H1 (cell line): ENCODE measurements around the gene NCOA6. TPM values are rescaled to one million over a fixed set of nuclear protein-coding genes. Genes with fewer than 3 reads are reported as not detected.

Source experiments
- CREB1 ChIP-seq: IDR thresholded peaks from 2 replicates; pipeline ENCODE4 v1.6.1; 2012; ENCODE audit warnings: inconsistent platforms
- CTBP2 ChIP-seq: IDR thresholded peaks from 2 replicates; pipeline ENCODE4 v1.7.0; 2011; ENCODE audit warnings: borderline replicate concordance, mild to moderate bottlenecking, moderate library complexity, mixed read lengths, low read length; ENCODE audit not compliant: insufficient read depth, insufficient read length
- PHF8 ChIP-seq: fragments of 200-600 bp; sonication (generic); conservative IDR thresholded peaks from 2 replicates; pipeline ENCODE4 v1.7.1; 2012; ENCODE audit warnings: low read depth, mild to moderate bottlenecking, inconsistent platforms, low read length, moderate library complexity
- SAP30 ChIP-seq: fragments of 300-600 bp; sonication (generic); IDR thresholded peaks from 2 replicates; pipeline ENCODE4 v1.7.1; 2012; ENCODE audit warnings: low read length, moderate library complexity, mild to moderate bottlenecking, inconsistent platforms; ENCODE audit not compliant: insufficient read depth, insufficient replicate concordance
- polyA plus RNA-seq, 7 experiments: library from polyadenylated mRNA; depleted of rRNA in 3 of 7; stranded (reverse) in 5 of 7; unstranded in 2 of 7; fragments of >200 nt in 5 of 7; fragments of 200-250 nt in 2 of 7; gene quantifications; 1 replicate in 5 of 7; 2 replicates in 1 of 7; 4 replicates in 1 of 7; pipeline versions ENCODE4 v1.2.1 to v1.2.3, GENCODE V29; 2011 to 2013; ENCODE audit warnings: missing spikeins in 2 of 7, mixed read lengths in 2 of 7
- total RNA-seq: library from RNA; stranded (reverse); fragmentation: NEBNext Ultra II Directional; extraction: Animal tissue kit (Norgen Biotek cat#: 25700); gene quantifications from 2 replicates; pipeline ENCODE4 v1.2.1, GENCODE V29; 2021
- TF ChIP-seq, protein P1 (sequence below): fragments of 300-600 bp; sonication (generic); IDR thresholded peaks from 2 replicates; pipeline ENCODE4 v1.7.1; 2012; ENCODE audit warnings: low read length, moderate library complexity, mild to moderate bottlenecking, inconsistent platforms; ENCODE audit not compliant: insufficient replicate concordance

NCOA6 gene
- total and polyA plus RNA-seq, 2 of the 8 experiments (the other 6 are each of a cell fraction or from before 2014, with no cell fraction given): 9.0 to 9.5 TPM

DNA sequence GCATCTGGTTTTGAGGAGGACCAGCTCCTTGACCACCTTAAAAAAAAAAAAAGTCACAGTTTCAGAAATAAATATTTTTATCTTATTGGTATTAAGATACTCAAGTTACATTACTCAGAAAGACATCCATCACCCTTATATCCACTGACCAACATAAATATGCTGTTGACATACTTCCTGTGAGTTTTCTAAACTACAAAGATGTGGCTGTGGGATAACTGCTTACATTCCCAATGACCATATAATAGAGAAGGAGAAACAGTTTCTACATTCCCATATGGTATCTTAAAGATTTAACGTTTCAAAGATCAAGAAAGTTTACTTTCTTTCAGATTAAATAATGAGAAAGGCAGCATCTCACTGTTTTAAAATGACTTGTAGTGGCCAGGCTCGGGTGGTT, 75.0 kb downstream of the NCOA6 start (continued):
- TF ChIP-seq, protein P1, sequence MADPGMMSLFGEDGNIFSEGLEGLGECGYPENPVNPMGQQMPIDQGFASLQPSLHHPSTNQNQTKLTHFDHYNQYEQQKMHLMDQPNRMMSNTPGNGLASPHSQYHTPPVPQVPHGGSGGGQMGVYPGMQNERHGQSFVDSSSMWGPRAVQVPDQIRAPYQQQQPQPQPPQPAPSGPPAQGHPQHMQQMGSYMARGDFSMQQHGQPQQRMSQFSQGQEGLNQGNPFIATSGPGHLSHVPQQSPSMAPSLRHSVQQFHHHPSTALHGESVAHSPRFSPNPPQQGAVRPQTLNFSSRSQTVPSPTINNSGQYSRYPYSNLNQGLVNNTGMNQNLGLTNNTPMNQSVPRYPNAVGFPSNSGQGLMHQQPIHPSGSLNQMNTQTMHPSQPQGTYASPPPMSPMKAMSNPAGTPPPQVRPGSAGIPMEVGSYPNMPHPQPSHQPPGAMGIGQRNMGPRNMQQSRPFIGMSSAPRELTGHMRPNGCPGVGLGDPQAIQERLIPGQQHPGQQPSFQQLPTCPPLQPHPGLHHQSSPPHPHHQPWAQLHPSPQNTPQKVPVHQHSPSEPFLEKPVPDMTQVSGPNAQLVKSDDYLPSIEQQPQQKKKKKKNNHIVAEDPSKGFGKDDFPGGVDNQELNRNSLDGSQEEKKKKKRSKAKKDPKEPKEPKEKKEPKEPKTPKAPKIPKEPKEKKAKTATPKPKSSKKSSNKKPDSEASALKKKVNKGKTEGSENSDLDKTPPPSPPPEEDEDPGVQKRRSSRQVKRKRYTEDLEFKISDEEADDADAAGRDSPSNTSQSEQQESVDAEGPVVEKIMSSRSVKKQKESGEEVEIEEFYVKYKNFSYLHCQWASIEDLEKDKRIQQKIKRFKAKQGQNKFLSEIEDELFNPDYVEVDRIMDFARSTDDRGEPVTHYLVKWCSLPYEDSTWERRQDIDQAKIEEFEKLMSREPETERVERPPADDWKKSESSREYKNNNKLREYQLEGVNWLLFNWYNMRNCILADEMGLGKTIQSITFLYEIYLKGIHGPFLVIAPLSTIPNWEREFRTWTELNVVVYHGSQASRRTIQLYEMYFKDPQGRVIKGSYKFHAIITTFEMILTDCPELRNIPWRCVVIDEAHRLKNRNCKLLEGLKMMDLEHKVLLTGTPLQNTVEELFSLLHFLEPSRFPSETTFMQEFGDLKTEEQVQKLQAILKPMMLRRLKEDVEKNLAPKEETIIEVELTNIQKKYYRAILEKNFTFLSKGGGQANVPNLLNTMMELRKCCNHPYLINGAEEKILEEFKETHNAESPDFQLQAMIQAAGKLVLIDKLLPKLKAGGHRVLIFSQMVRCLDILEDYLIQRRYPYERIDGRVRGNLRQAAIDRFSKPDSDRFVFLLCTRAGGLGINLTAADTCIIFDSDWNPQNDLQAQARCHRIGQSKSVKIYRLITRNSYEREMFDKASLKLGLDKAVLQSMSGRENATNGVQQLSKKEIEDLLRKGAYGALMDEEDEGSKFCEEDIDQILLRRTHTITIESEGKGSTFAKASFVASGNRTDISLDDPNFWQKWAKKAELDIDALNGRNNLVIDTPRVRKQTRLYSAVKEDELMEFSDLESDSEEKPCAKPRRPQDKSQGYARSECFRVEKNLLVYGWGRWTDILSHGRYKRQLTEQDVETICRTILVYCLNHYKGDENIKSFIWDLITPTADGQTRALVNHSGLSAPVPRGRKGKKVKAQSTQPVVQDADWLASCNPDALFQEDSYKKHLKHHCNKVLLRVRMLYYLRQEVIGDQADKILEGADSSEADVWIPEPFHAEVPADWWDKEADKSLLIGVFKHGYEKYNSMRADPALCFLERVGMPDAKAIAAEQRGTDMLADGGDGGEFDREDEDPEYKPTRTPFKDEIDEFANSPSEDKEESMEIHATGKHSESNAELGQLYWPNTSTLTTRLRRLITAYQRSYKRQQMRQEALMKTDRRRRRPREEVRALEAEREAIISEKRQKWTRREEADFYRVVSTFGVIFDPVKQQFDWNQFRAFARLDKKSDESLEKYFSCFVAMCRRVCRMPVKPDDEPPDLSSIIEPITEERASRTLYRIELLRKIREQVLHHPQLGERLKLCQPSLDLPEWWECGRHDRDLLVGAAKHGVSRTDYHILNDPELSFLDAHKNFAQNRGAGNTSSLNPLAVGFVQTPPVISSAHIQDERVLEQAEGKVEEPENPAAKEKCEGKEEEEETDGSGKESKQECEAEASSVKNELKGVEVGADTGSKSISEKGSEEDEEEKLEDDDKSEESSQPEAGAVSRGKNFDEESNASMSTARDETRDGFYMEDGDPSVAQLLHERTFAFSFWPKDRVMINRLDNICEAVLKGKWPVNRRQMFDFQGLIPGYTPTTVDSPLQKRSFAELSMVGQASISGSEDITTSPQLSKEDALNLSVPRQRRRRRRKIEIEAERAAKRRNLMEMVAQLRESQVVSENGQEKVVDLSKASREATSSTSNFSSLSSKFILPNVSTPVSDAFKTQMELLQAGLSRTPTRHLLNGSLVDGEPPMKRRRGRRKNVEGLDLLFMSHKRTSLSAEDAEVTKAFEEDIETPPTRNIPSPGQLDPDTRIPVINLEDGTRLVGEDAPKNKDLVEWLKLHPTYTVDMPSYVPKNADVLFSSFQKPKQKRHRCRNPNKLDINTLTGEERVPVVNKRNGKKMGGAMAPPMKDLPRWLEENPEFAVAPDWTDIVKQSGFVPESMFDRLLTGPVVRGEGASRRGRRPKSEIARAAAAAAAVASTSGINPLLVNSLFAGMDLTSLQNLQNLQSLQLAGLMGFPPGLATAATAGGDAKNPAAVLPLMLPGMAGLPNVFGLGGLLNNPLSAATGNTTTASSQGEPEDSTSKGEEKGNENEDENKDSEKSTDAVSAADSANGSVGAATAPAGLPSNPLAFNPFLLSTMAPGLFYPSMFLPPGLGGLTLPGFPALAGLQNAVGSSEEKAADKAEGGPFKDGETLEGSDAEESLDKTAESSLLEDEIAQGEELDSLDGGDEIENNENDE: no peak
- TF ChIP-seq SAP30 (no peak), CTBP2 (no peak), CREB1 (no peak), PHF8 (no peak)
